ENCODE data around the gene EXOC6B. TPM values are rescaled to one million over a fixed set of nuclear protein-coding genes. Genes with fewer than 3 reads are reported as not detected.
A peak's percentile ranks its signal among the peaks of the same experiment; 100 is the strongest.

Gene EXOC6B
- total RNA-seq, 1 donor = 40.2 TPM

GRCh38 chr2:72138011-72138881, 687.6 kb downstream of the EXOC6B start:
- no peak for TF ChIP-seq CTCF (IDR thresholded peaks at IDR 0.05; ENCODE audit: insufficient read depth, low read depth, low read length)
- no peak for DNase-seq (ENCODE audit: low read depth)

GRCh38 chr2:72137498-72138010, 688.3 kb downstream of the EXOC6B start:
- TF ChIP-seq CTCF (IDR thresholded peaks at IDR 0.05; ENCODE audit: insufficient read depth, low read depth, low read length) = peak; percentile 99
- H3K4me3 ChIP-seq (ENCODE audit: low read depth, low read length) = no peak overlapping the region
- DNase-seq (ENCODE audit: low read depth) = peak; percentile 30

More at GRCh38 chr2:72138011-72138881, 687.6 kb downstream of the EXOC6B start:
- H3K4me3 ChIP-seq (ENCODE audit: low read depth, low read length) = no peak overlapping the region

- DNase-seq (ENCODE audit: low read depth) = no peak
- no peak for TF ChIP-seq CTCF (IDR thresholded peaks at IDR 0.05; ENCODE audit: insufficient read depth, low read depth, low read length)
- no peak overlapping the region for H3K4me3 ChIP-seq (ENCODE audit: low read depth, low read length)
Observed at GRCh38 chr2:72136933-72137497, 688.8 kb downstream of the EXOC6B start.

- no peak for DNase-seq (ENCODE audit: low read depth)
- H3K4me3 ChIP-seq (ENCODE audit: low read depth, low read length) = no peak overlapping the region
- no peak for TF ChIP-seq CTCF (IDR thresholded peaks at IDR 0.05; ENCODE audit: insufficient read depth, low read depth, low read length)
Observed at GRCh38 chr2:72136331-72136730, 689.5 kb downstream of the EXOC6B start.

GRCh38 chr2:72135921-72136320, 689.9 kb downstream of the EXOC6B start:
- H3K4me3 ChIP-seq (ENCODE audit: low read depth, low read length) = no peak overlapping the region
- no peak for TF ChIP-seq CTCF (IDR thresholded peaks at IDR 0.05; ENCODE audit: insufficient read depth, low read depth, low read length)
- DNase-seq (ENCODE audit: low read depth) = no peak

GRCh38 chr2:72134997-72135800, 690.6 kb downstream of the EXOC6B start:
- no peak overlapping the region for H3K4me3 ChIP-seq (ENCODE audit: low read depth, low read length)
- no peak for TF ChIP-seq CTCF (IDR thresholded peaks at IDR 0.05; ENCODE audit: insufficient read depth, low read depth, low read length)
- no peak for DNase-seq (ENCODE audit: low read depth)
